Fibroblast of pulmonary artery (primary cell): ENCODE data around the gene DNAJB11.
A peak's percentile ranks its signal among the peaks of the same experiment; 100 is the strongest.

Experiments used
- DNase-seq: peaks from one replicate; pipeline ENCODE4 v3.0.0-alpha.2; 2010; ENCODE audit warnings: low read depth
- H3K4me3 ChIP-seq: replicated peaks from 2 replicates; pipeline ENCODE4 v1.5.1; 2011; ENCODE audit warnings: low read depth, mild to moderate bottlenecking, control low read depth, low read length, moderate library complexity
- CTCF ChIP-seq: IDR thresholded peaks from 2 replicates; pipeline ENCODE4 v1.5.1; 2011; ENCODE audit warnings: mild to moderate bottlenecking, control low read depth, low read length, inconsistent platforms; ENCODE audit errors: missing control alignments

DNAJB11 gene

DNA sequence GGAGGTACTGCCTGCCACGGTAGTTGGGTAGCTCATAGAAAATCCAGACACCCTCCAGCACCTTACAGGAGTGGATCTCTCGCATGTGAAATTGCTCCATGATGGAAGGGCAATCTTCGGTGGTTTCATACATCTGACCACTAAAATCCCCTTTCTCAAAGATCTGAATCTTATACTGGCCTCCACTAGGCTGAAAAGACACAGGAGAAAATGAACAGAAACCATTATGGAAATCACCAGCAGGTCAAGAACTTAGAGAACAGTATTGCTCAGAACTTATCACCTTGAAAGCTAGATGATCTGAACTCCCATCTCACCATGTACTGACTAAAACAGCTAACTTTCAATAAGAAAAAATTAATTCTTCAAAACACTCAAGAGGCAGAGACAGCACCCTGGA lies 31.7 kb upstream of the DNAJB11 start:
- no peak for TF ChIP-seq CTCF
- no peak overlapping the region for H3K4me3 ChIP-seq
- DNase-seq, result no peak

DNA sequence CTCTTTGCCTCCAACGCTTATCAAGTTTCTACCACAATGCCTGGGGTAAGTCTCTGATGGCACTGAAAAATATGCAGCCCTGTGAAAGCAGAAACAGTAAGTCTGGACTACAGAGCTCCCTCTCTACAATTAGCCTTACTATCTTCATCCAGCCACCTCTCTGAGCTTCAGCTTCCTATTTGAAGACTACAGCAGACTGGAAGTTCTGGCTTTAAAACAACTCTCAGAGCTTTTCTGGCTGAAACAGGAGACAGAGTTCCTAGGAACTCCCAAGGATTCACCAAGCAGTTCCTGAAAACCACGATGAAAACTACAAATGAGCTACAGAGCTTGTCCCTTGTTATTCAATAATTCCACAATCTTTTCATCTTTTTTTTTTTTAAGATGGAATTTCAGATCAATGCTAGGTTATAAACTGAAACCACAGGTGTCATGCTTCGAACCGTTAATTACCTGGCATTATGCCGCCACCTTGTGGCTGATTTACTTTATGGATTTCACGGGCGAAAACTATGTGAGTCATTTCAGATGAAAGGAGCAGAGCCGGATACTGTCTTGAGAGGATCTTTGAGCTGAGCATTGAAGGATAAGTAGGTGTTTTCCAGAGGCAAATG lies 30.2 kb upstream of the DNAJB11 start:
- no peak overlapping the region for H3K4me3 ChIP-seq
- TF ChIP-seq CTCF, result peak; percentile 64
- DNase-seq, result peak; percentile 76

- TF ChIP-seq CTCF, result no peak
- no peak overlapping the region for H3K4me3 ChIP-seq
- no peak for DNase-seq
These were observed 29.7 kb upstream of the DNAJB11 start for GRCh38 chr3:186540835-186541226.

DNA sequence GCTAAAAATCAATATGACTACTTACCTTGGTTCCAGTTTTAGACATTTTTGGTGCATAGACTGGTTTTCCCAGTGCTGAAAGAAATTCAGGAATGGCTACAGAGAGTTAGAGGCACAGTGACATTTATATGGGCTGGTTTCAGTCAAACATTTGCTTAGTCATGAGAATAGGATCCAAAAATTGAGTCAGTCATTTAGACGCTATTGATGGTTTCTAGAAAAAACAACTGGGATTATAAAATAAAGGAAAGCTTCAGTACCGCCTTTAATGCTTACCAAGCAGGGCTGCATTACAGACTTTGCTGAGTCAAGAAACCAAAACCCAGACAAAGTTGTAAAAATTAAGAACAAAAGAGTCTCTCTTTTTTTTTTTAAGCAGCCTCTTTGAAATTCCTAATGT lies 26.2 kb upstream of the DNAJB11 start, which contains the start of gene CRYGS:
Gene CRYGS (minus strand): TSS at position 100 of the 400 bp plus-strand sequence. CDS start 54 bp downstream, at position 46.
- no peak within 1 kb of the TSS for H3K4me3 ChIP-seq
- no peak for DNase-seq
- TF ChIP-seq CTCF, result no peak

- H3K4me3 ChIP-seq, result no peak overlapping the region
- no peak for DNase-seq
- no peak for TF ChIP-seq CTCF
These were observed 21.0 kb upstream of the DNAJB11 start for GRCh38 chr3:186549497-186549896.

GRCh38 chr3:186551387-186551786 lies 19.1 kb upstream of the DNAJB11 start:
- DNase-seq, result no peak
- H3K4me3 ChIP-seq, result no peak overlapping the region
- TF ChIP-seq CTCF, result no peak

DNA sequence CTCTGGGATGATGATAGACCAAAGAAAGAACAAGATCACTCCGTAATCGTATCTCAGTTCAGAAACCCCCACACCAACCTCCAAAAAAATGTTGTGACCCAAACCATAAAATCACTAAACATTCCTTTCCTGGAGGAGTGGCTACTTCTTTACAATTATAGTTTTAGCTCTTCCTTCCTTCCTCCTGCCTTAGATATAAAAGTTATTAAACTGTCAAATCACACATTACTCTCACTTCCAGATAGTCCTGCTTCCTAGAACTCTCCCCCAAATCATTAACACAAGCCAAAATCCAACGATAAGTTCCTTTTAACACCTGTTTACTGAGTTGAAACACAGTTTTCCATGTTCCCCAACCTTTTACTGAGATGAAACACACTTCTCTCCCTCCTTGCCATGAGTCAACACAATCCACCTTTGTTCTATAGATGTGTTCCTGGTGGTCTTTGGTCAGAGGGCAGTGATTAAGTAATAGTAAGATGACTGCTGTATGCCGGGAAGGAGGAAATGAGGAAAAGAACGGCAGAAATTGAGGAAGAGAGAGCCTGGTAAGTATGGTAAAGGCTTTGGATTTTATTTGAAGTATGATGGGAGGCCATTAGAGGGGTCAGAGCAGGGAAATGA lies 18.0 kb upstream of the DNAJB11 start:
- no peak for TF ChIP-seq CTCF
- DNase-seq, result no peak
- H3K4me3 ChIP-seq, result no peak overlapping the region
